Keratinocyte (primary cell): Measurements from ENCODE around the gene MEGF10. TPM values are rescaled to one million over a fixed set of nuclear protein-coding genes. Genes with fewer than 3 reads are reported as not detected.

Experiments
- DNase-seq: peaks from one replicate; pipeline ENCODE4 v3.0.0-alpha.2; 2011; ENCODE audit warnings: low read depth, missing footprints, low spot score
- FAIRE-seq: peaks from 2 replicates; lab custom pipeline; 2011; peaks lifted over from hg19 to GRCh38; lab: Jason Lieb, UNC
- H2AFZ ChIP-seq: 2 replicates; pipeline ENCODE4 v1.6.0; 2012; ENCODE audit warnings: low read length, control low read depth, inconsistent platforms; ENCODE audit not compliant: control insufficient read depth
- H3K27ac ChIP-seq: 2 replicates; pipeline ENCODE4 v1.5.1; 2011; ENCODE audit warnings: low read length; ENCODE audit not compliant: control insufficient read depth, insufficient read depth
- H3K27me3 ChIP-seq: 3 replicates; pipeline ENCODE4 v1.6.0; 2011; ENCODE audit warnings: low read length; ENCODE audit not compliant: control insufficient read depth, insufficient read depth; ENCODE audit errors: extremely low read depth
- H3K36me3 ChIP-seq, 2 experiments: 2 replicates in 1 of 2; 3 replicates in 1 of 2; pipeline ENCODE4 v1.5.1; 2011; ENCODE audit warnings: low read length in 2 of 2, mild to moderate bottlenecking in 1 of 2; ENCODE audit not compliant: control insufficient read depth in 2 of 2, insufficient read depth in 2 of 2; ENCODE audit errors: extremely low read depth in 1 of 2
- H3K4me1 ChIP-seq: 3 replicates; pipeline ENCODE4 v1.5.1; 2011; ENCODE audit warnings: low read length; ENCODE audit not compliant: control insufficient read depth, insufficient read depth; ENCODE audit errors: extremely low read depth
- H3K4me2 ChIP-seq: 3 replicates; pipeline ENCODE4 v1.6.0; 2011; ENCODE audit warnings: low read depth, low read length; ENCODE audit not compliant: control insufficient read depth, insufficient read depth; ENCODE audit errors: extremely low read depth
- H3K4me3 ChIP-seq, 3 experiments: fragments of 200-600 bp in 1 of 3; sonication (generic) in 1 of 3; 2 replicates in 2 of 3; 3 replicates in 1 of 3; pipeline ENCODE4 v1.5.1; 2011 to 2016; ENCODE audit warnings: low read length in 3 of 3, mild to moderate bottlenecking in 3 of 3, control low read depth in 2 of 3, inconsistent platforms in 1 of 3, low read depth in 1 of 3, mixed read lengths in 1 of 3, mixed run types in 1 of 3, moderate library complexity in 1 of 3; ENCODE audit not compliant: control insufficient read depth in 2 of 3, insufficient read depth in 2 of 3; ENCODE audit errors: extremely low read depth in 1 of 3
- H3K79me2 ChIP-seq: 2 replicates; pipeline ENCODE4 v1.6.0; 2012; ENCODE audit warnings: low read length; ENCODE audit not compliant: control insufficient read depth, insufficient read depth
- H3K9ac ChIP-seq: 3 replicates; pipeline ENCODE4 v1.6.0; 2011; ENCODE audit warnings: low read length; ENCODE audit not compliant: control insufficient read depth, insufficient read depth; ENCODE audit errors: extremely low read depth
- H3K9me1 ChIP-seq: 3 replicates; pipeline ENCODE4 v1.6.0; 2011; ENCODE audit warnings: low read length; ENCODE audit not compliant: control insufficient read depth, insufficient read depth; ENCODE audit errors: extremely low read depth
- H3K9me3 ChIP-seq: 2 replicates; pipeline ENCODE4 v1.5.1; 2012; ENCODE audit warnings: low read depth, low read length; ENCODE audit not compliant: control insufficient read depth
- H4K20me1 ChIP-seq: 3 replicates; pipeline ENCODE4 v1.6.0; 2011; ENCODE audit warnings: low read length; ENCODE audit not compliant: control insufficient read depth, insufficient read depth; ENCODE audit errors: extremely low read depth
- CTCF ChIP-seq, 3 experiments: IDR thresholded peaks in 1 of 3; conservative IDR thresholded peaks in 1 of 3; optimal IDR thresholded peaks in 1 of 3; 2 replicates in 2 of 3; 3 replicates in 1 of 3; pipeline versions ENCODE3 to v1.5.1; 2011; ENCODE audit warnings: low read length in 3 of 3, mild to moderate bottlenecking in 3 of 3, moderate library complexity in 2 of 3, control low read depth in 1 of 3, inconsistent platforms in 1 of 3; ENCODE audit not compliant: insufficient read depth in 2 of 3; ENCODE audit errors: extremely low read depth in 1 of 3
- EZH2 ChIP-seq: IDR thresholded peaks from one replicate; pipeline ENCODE4 v1.6.1; 2012; ENCODE audit warnings: inconsistent platforms, mild to moderate bottlenecking, low read length, moderate library complexity
- dilution Hi-C: fragments of 300-500 bp; cut with MboI; formaldehyde crosslinking; loops from one replicate; pipeline ENCODE4 v1.7.0; 2020; ENCODE audit warnings: low sequenced_read_pairs; ENCODE audit not compliant: extremely low pct_ligation_motif_present
- polyA plus RNA-seq, 5 experiments: library from polyadenylated mRNA; depleted of rRNA in 3 of 5; stranded (reverse) in 3 of 5; stranded (forward) in 1 of 5; unstranded in 1 of 5; fragments of >200 nt; gene quantifications; 1 replicate in 1 of 5; 2 replicates in 3 of 5; 3 replicates in 1 of 5; pipeline versions ENCODE4 v1.2.1 to v1.2.3, GENCODE V29; 2011 to 2012; ENCODE audit warnings: missing spikeins in 2 of 5, low read depth in 1 of 5, low replicate concordance in 1 of 5

MEGF10 gene
- polyA plus RNA-seq, 1 donor (not counting 4 experiments of a cell fraction or from before 2014, with no cell fraction given): not detected

GRCh38 chr5:127428748-127429147, 138.2 kb downstream of the MEGF10 start:
- H3K9me1 ChIP-seq: no peaks in the 10 kb centered on the region
- H3K4me1 ChIP-seq: peaks cover 4% of the 10 kb centered on the region
- no peak for FAIRE-seq
- H3K27ac ChIP-seq: no peak overlapping the region
- H3K4me2 ChIP-seq: no peak overlapping the region
- H3K9me3 ChIP-seq: no peaks in the 10 kb centered on the region
- no peaks in the 10 kb centered on the region for H3K79me2 ChIP-seq
- H3K4me3 ChIP-seq: no peak overlapping the region
- TF ChIP-seq EZH2 (no peak), CTCF (optimal IDR thresholded peaks at IDR 0.05 in 1 of 3, IDR thresholded peaks at IDR 0.05 in 1 of 3, conservative IDR thresholded peaks at IDR 0.05 in 1 of 3; ENCODE audit: extremely low read depth in 1 of 3, insufficient read depth in 2 of 3, low read length in 3 of 3) (no peak)
- no peaks in the 10 kb centered on the region for H4K20me1 ChIP-seq
- H3K9ac ChIP-seq: no peak overlapping the region
- DNase-seq: no peak
- H3K27me3 ChIP-seq: no peaks in the 10 kb centered on the region
- dilution Hi-C loops: no loop called here
- H2AFZ ChIP-seq: no peak overlapping the region
- H3K36me3 ChIP-seq: no peaks in the 10 kb centered on the region

- TF ChIP-seq EZH2 (no peak), CTCF (optimal IDR thresholded peaks at IDR 0.05 in 1 of 3, IDR thresholded peaks at IDR 0.05 in 1 of 3, conservative IDR thresholded peaks at IDR 0.05 in 1 of 3; ENCODE audit: extremely low read depth in 1 of 3, insufficient read depth in 2 of 3, low read length in 3 of 3) (no peak)
- H3K27ac ChIP-seq: no peak overlapping the region
- no peaks in the 10 kb centered on the region for H3K36me3 ChIP-seq
- no peak overlapping the region for H3K9ac ChIP-seq
- peaks cover 4% of the 10 kb centered on the region for H3K4me1 ChIP-seq
- H3K9me3 ChIP-seq: no peaks in the 10 kb centered on the region
- DNase-seq (no peak), FAIRE-seq (no peak)
- no peaks in the 10 kb centered on the region for H3K79me2 ChIP-seq
- H3K4me2 ChIP-seq: no peak overlapping the region
- no peak overlapping the region for H3K4me3 ChIP-seq
- no peaks in the 10 kb centered on the region for H3K27me3 ChIP-seq
- no peaks in the 10 kb centered on the region for H3K9me1 ChIP-seq
- H4K20me1 ChIP-seq: no peaks in the 10 kb centered on the region
- dilution Hi-C loops: no loop called here
- no peak overlapping the region for H2AFZ ChIP-seq
Observed at GRCh38 chr5:127429928-127430327, 139.3 kb downstream of the MEGF10 start.
